HG03064 (cell line): ENCODE results near the gene MEOX1.
"Not testable (repeated sequence)": the region's sequence is repeated elsewhere in the genome, so short reads cannot be mapped to it uniquely, and the experiment has no call there.

Source experiments
- ATAC-seq: cut with Tn5 transposase; IDR thresholded peaks from one replicate; pipeline ENCODE4 v1.9.1; 2021; ENCODE audit warnings: low read depth; ENCODE audit not compliant: unreplicated experiment

Gene MEOX1

DNA sequence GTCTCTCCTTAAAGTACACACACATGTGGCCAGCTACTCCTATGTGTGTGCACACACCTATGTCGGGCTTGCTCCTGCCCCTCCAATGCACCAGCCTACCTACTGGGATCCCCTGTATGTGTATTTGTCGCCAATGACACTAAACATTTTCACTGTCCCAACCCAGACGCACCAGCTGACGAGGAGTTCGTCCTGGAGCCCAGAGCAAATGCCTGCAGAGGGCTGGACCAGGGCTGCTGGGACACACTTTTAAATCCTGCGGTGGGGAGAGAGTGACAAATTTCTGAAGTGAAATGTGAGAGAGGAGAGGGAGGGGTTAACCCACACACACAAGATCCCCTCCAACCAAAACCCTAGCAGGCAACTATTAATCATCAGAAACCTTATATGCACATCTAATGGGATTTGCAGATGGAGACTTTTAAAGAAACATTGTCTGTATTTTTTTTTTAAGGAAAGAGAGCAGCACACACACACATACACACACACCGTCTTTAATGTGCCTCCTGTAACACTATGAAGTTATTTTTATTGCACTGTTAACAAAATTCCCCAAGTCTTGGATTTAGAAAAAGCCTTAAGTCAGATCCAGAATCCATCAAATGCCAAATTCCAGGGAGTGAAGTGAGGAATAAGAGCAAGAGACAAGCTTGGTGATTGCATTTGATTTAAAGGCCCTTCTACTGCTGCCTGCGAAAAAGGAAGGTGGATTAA is at the start of gene MEOX1:
TSS of gene MEOX1 (minus strand) at position 224 of the 714 bp plus-strand sequence. CDS start 388 bp downstream, outside the sequence.
- ATAC-seq: no peak

DNA sequence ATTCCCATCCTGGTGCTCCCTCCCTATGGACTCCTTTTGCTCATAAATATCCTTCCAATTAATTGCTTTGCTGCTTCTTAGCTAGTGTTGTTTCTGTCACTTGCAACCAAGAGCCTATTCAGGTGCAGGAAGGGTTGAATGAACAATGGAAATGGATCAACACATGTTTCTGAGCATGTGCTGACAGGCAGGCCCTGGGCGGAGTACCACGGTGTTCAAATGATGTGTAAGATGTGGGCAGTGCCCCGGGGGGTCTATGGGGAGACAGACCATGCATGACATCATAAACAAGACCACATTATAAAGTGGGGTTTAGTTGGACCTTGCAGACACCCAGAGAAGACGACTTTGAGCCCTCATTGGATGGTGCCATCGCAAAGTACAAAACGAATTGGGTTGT is 48.4 kb upstream of the MEOX1 start:
- ATAC-seq: no peak

DNA sequence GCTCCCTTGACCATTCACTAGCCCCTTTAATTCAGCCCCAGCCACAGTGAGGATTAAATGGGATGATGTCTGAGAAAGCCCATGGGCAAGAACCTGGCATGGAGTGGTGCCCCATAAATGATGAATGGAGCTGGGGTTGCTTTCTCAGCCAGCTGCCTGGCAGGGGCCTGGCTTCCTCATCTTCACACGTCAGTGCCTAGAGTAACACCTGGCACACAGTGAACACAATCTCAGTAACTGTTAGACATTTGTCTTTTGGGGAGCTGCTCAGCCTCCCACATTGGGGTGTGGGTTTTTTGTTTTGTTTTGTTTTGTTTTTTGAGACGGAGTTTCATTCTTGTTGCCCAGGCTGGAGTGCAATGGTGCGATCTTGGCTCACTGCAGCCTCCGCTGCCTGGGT is 47.5 kb upstream of the MEOX1 start:
- no peak for ATAC-seq

DNA sequence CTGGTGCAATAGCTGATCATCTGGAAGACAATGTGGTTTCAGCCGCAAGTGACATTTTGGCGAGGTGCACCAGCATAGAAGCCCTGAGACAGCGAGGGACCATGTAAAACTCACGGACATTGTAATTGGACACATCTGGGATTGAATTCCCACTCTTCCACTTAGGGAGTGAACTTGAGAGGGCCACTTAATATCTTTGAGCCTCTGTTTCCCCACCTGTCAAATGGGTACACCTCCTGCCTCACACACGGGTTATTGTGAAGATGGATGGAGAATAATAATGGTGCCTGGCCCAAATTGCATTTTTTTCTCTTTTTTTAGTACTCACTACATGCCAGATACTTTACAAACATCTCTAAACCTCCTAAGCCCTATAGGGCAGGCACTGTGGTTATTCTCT is 45.5 kb upstream of the MEOX1 start:
- no peak for ATAC-seq

DNA sequence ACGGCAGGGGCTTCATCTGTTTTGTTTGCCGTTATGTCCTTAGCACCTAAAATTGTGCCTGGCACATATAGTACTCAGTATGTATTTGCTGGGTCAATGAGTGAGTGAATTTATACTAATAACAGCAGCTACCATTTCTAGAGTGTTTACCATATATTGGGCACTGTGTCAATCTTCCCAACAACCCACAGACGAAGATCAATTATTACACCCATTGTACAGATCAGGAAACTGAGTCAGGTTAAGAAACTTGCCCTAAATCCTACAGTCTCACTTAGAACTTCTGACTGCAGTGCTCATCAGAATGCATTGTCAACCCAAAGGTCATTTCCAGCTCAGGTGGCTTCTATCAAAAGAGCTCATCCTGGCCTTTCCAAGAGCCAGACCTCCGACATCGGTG is 44.5 kb upstream of the MEOX1 start:
- ATAC-seq: no peak

DNA sequence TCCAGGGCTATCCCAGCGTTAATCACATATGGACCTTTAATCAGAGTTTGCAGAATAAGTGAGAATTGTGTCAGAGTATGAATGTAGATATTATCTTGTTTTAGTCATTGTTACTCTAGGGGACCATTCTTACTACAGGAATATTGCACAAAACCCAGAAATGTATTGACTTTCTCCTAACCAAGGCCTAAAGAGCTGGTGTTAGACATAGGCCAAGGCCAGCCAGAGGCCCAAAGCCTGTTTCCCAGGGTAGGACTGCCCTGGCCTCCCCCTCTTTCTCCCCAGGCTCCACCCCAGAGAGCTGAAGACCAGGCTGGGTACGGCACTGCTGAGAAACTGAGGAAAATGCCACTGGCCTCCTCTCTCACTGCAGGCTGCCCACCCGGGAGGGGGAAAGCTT is 41.9 kb upstream of the MEOX1 start:
- ATAC-seq: no peak

DNA sequence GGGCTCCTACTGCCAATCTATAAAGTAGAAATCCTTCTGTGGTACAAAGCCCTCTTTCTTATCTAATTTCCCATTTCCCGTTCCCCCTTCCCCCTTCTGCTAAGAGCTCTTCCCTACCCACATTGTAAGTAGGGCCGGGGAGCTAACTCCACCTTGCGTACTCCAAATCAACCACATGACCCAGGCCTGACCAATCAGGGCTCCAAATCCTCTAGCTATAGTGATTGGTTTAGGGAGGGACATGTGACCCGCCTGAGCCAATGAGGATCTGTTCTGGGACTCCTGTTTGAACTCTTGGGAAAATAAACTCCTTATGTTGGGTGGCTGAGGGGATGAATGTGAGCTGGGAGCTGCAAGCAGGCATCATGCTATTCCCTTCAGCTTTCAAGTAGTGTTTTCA is 40.9 kb upstream of the MEOX1 start:
- ATAC-seq: no peak

DNA sequence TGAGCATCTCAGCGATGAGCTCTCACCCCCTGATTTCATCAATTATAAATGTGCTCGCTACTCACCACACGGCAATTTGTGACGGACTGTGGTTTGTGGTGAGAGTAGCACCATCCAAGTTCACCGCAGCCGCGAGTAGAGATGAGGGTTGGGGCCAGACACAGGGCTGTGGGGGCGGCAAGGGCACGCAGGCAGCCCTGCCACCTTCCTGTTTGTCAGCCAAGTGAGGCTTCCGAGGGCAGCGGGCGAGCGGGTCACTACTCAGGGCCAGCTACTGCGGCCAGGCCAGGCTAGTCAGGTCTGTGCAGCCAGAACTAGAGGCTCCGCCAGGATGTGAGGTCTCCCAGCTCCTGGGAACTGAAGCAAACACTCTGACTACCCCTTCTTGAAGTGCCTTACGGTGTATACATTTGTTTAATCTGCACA is 39.6 kb upstream of the MEOX1 start:
- no peak for ATAC-seq

DNA sequence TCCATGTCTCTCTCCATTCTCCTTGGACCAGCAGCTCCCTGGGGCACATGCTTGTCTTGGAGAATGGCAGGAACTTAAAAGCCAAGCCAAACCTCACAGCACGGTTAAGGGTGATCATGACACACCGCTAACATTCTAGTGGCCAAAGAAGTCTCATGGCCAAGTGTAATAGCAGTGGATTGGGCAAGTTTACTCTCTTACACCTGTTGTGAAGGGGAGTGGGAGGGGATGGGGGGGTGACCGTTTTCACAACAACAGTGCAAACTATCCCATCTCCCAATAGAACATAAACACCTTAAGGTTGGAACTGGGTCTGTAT is 37.7 kb upstream of the MEOX1 start:
- ATAC-seq: no peak

DNA sequence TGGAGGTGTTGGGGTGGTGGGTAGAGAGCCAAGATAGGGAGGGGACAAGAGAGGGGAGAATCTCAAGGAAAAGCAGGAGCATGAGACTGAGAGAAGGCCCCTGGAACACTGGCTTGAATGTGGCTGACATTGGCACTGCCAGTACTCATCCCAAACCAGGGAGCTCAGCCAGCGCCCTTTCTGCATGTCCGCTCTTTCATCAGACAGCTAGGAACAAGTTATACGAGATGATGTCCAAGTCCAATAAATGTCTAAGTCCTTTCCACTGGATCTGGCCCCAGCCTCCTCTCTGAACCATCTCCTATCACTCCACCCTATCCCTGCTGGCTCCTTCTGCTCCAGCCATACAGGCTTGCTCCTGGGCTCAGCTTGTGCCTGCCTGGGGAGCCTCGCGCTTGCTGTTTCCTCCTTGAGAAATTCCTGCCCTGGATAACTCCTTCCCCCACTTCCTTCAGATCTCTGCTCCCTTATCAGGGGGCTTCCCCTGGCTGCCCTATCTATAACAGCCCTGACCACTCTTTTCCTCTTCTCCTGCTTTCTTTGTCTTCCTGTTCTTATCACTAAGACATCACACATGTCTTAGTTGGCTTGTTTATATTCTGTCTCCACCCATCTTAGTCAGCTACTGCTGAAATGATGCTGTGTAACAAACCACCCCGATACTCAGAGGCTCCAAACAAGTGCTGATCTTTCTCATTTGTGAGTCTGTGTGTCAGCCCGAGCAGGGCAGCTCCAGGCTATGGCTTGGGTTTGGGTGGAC is 37.1 kb upstream of the MEOX1 start:
- no peak for ATAC-seq

DNA sequence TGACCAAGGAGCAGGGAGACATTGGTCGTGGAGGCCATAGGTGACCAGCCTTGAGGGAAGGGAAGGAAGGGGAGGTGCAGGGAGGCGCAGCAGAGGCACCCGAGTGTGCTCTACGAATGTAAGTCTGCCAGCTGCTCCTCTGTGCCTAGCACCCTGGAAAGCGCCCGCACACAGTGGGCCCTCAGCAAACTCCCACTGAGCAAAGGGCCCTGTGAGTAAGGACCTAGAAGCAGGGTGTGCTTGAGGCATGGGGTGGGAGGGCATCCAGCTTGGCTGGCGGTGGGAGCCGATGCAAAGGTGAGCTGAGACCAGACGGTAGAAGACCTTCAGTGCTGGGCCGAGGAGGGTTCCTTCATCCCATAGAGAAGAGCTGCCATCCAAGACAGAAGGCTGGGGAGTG is 36.2 kb upstream of the MEOX1 start:
- ATAC-seq: no peak

DNA sequence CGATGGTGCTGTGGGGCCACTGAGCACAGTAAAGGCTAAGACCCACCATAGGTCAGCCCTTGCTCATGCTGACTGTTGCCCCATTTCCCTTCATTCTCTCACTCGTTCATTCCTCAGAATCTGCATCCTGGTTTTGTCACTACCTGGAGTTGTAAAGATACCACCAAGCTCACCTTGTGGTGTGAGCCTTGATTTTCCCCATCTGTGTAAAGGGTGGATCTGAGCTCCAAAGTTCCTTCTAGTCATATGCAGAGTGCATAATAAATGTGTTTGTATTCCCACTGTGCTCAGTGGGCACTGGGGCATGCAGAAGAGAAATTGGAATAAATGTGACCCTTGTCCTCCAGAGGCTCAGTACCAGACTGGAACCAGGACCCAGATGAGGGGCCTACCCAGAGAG is 35.2 kb upstream of the MEOX1 start:
- no peak for ATAC-seq

DNA sequence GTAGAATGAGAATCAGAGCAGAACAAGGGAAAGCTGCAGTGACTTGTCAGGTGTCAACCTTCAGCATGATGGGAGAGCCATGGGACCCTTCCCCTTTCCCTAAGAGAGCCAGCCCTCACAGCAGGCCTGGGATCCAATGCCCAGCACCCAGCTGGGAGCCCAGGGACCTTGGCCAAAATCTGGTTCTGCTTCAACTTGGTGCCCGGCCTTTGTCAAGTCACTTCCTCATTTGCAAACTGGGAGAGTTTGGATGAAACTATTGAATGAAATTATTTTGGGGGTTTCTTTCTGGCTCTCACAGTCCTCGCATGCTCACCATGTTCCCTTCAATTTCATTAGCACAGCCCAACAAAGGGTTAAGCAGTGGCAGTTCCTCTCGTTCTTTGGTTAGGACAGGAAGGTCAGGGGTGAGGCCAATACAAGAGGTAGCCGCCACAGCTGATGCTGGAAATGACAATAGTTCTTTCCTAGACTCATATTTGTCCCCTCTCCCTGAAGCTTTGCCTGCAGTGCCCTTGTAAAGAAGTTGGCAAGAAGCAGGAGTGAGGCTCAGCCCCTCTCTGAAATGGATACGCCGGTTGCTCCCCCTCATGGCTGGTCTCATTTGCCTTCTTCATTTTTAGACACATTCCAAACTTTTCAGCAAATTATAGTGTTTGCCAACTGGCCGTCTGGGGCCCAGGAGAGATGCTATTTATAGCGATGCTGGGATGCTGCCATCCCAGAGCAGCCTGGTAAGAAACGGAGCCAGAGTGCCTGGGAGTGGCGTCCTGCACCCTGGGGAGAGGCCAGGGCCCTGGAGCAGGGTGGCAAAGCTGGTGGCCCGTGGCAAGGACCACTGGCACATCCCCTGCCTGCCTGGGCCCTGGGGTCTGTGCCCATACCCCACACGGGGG is 34.5 kb upstream of the MEOX1 start:
- no peak for ATAC-seq

DNA sequence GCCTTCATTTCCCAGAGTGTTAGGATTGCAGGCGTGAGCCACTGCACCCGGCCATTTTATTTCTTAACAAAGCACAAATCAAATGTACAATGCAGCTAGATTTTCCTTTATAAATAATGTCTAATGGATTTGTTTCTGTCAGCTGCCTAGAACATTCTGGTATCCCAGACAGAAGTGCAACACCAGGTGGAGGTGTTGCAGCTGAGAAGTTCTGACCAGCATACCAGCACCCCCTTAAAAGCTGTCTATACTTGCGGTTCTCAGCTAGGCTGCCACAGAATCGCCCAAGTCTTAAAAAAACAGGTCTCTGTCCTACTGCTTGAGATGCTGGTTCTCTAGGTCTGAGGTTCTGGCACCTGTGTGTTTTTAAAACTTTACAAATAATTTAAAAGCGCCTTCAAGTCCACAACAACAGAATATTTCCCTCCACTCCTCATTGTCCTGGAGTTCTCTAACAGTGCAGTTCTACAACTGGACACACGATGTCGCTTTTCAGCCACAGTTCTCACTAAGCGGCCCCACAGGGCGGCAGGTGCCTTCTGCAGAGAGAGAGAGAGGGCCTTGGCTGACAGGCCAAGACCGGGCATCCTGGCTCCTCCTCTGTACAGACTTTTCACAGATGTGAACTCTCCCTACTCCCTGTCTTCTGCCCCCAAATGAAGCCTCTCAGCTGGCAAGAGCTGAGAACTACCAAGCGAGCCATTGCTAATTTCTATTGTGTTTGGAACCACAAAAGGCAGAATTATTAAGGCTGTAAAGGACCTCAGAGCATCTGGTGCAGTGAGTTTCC is 32.6 kb upstream of the MEOX1 start:
- no peak for ATAC-seq

DNA sequence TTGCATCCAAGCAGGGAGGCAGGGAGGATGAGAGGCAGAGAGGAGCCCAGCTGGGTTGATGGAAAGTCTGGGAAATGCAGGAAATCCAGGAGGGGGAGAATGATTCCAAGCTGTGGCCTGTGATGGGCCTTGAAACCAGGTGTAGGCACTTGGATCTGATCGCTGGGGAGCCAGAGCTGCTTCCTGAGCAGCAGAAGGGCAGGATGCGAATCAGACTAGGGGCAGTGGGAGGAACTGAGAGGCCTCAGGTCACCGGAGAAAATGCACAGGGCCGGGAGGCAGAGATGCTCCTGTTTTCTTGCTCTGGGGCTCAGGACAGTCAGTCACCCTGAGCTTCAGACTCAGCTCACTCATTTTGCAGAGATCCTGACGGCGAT is 29.6 kb upstream of the MEOX1 start:
- no peak for ATAC-seq

DNA sequence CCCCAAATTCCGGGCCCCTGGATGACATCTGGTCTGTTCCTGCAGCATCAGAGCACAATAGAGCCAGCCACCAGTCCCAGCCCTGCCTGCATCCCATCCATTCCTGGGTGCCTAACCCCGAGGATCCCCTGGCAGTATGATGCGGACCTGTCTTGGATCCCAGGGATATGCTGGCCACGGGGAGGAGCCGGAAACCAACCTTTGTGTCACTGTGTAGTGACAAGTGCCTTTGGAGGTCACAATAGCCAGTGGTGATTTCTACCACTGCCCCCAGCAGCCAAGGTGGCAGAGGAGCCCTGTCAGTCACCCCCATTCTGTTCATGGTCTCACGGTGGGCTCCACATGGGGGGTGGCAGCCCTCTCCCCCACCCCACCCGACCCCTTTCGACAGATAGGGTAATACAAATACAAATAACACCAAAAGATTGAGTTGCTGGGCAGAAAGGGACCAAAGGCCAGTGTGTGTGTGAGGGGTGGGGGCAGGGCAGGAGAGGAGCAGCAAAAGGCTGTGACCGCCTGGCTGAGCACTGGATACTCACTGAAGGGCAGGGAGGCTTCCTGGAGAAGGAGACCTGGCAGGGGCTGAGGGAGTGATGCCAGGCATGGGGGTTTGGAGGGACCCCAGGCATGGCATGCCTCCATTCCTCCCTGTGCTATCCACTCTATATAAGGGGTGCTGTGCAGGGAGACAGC is 29.0 kb upstream of the MEOX1 start:
- no peak for ATAC-seq

DNA sequence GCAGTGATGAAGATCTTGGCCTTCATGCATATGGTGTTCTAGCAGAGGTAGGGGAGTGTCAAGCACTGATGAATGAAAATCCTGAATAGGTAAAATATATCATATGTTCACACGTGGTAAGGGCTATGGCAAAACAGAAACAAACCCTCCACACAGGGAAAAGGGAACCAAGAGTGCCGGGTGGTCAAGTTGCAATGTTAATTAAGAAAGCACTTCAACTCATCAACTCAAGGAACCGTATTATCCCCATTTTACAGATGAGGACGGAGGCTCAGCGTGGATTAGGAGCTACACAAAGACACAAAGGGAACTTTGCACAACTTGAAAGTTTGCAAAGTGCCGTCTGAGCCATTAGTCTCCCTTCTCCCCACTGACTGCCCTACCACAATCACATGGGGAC is 28.1 kb upstream of the MEOX1 start:
- no peak for ATAC-seq

DNA sequence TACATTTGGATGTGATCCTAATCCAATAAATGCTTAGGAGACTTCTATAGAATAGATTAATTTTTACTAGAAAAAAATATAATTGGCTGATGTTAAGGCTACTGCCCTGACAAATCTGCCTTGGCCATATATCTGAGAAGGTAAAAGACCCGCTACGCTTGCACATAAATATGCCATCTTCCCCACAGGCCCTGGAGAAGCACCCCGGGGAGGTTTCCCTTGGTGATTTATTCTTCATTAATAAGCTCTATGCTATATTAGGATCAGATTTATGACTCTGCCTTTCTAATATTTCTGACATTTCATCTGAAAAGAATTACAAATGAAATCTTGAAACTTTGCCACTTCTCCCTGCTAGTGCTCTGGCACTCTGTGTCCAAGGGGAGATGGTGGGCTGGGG is 27.4 kb upstream of the MEOX1 start:
- no peak for ATAC-seq

DNA sequence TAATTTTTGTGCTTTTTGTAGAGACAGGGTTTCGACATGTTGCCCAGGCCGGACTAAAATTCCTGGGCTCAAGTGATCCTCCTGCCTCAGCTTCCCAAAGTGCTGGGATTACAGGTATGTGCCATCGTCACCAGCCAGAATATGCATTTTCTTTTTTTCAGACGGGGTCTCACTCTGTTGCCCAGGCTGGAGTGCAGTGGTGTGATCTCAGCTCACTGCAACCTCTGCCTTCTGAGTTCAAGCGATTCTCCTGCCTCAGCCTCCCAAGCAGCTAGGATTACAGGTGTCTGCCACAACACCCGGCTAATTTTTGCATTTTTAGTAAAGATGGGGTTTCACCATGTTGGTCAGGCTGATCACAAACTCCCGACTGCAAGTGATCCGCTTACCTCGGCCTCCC is 25.2 kb upstream of the MEOX1 start:
- not testable (repeated sequence) for ATAC-seq
